Cerebellar cortex (tissue), 1 donor: Measurements from ENCODE around the gene LIMCH1.

Source experiments
- DNase-seq: peaks from one replicate; pipeline ENCODE4 v3.0.0-alpha.2; 2015; ENCODE audit warnings: low spot score

LIMCH1 gene

GRCh38 chr4:41569961-41570360 lies 32.0 kb downstream of the LIMCH1 start:
- DNase-seq, result peak; percentile 81

- DNase-seq, result no peak
Measured at GRCh38 chr4:41571422-41571821, 33.5 kb downstream of the LIMCH1 start.

- no peak for DNase-seq
Measured at GRCh38 chr4:41572516-41572915, 34.6 kb downstream of the LIMCH1 start.

- DNase-seq, result peak; percentile 19
Measured at GRCh38 chr4:41572956-41573355, 35.0 kb downstream of the LIMCH1 start.

- DNase-seq, result no peak
Measured at GRCh38 chr4:41573502-41574001, 35.6 kb downstream of the LIMCH1 start.

- DNase-seq, result no peak
Measured at GRCh38 chr4:41575207-41575606, 37.2 kb downstream of the LIMCH1 start.

- no peak for DNase-seq
Measured at GRCh38 chr4:41575665-41576064, 37.7 kb downstream of the LIMCH1 start.

GRCh38 chr4:41579043-41579442 lies 41.1 kb downstream of the LIMCH1 start:
- DNase-seq, result no peak

- DNase-seq, result no peak
Measured at GRCh38 chr4:41579526-41579925, 41.6 kb downstream of the LIMCH1 start.

GRCh38 chr4:41580007-41580406 lies 42.0 kb downstream of the LIMCH1 start:
- no peak for DNase-seq

- no peak for DNase-seq
Measured at GRCh38 chr4:41586675-41587225, 48.8 kb downstream of the LIMCH1 start.

- DNase-seq, result no peak
Measured at GRCh38 chr4:41587286-41587685, 49.3 kb downstream of the LIMCH1 start.

GRCh38 chr4:41590591-41590990 lies 52.6 kb downstream of the LIMCH1 start:
- peak; percentile 71 for DNase-seq

GRCh38 chr4:41594432-41594831 lies 56.5 kb downstream of the LIMCH1 start:
- peak; percentile 79 for DNase-seq

- no peak for DNase-seq
Measured at GRCh38 chr4:41597494-41597893, 59.5 kb downstream of the LIMCH1 start.

GRCh38 chr4:41598580-41598979 lies 60.6 kb downstream of the LIMCH1 start:
- no peak for DNase-seq

- no peak for DNase-seq
Measured at GRCh38 chr4:41599192-41599786, 61.3 kb downstream of the LIMCH1 start.

- DNase-seq, result no peak
Measured at GRCh38 chr4:41600243-41600912, 62.4 kb downstream of the LIMCH1 start.

GRCh38 chr4:41601025-41601424 lies 63.1 kb downstream of the LIMCH1 start:
- no peak for DNase-seq

- DNase-seq, result no peak
Measured at GRCh38 chr4:41602113-41602512, 64.2 kb downstream of the LIMCH1 start.

- no peak for DNase-seq
Measured at GRCh38 chr4:41602886-41603498, 65.0 kb downstream of the LIMCH1 start.

GRCh38 chr4:41609851-41610250 lies 71.9 kb downstream of the LIMCH1 start:
- no peak for DNase-seq

- DNase-seq, result no peak
Measured at GRCh38 chr4:41610474-41610873, 72.5 kb downstream of the LIMCH1 start.
